ENCODE results near the gene LMOD1. TPM values are rescaled to one million over a fixed set of nuclear protein-coding genes. Genes with fewer than 3 reads are reported as not detected.
"Not testable (repeated sequence)": the region's sequence is repeated elsewhere in the genome, so short reads cannot be mapped to it uniquely, and the experiment has no call there.

The LMOD1 gene
- polyA plus RNA-seq, 1 of the 3 experiments (the other 2 are of a cell fraction) = 2.7 TPM

- no peak for TF ChIP-seq CTCF (IDR thresholded peaks at IDR 0.05)
- no peak for TF ChIP-seq GABPA (IDR thresholded peaks at IDR 0.05; ENCODE audit: low read depth)
- no peak for TF ChIP-seq MEF2A (IDR thresholded peaks at IDR 0.05; ENCODE audit: borderline replicate concordance, low read depth)
- TF ChIP-seq ZBTB33 (IDR thresholded peaks at IDR 0.05; ENCODE audit: borderline replicate concordance, low read depth) = no peak
- TF ChIP-seq IRF3 (IDR thresholded peaks at IDR 0.05; ENCODE audit: low read depth, low read length) = no peak
- TF ChIP-seq RCOR1 (IDR thresholded peaks at IDR 0.05; ENCODE audit: low read length) = no peak
Observed at GRCh38 chr1:201942129-201942495, 4.2 kb downstream of the LMOD1 start (continued).

GRCh38 chr1:201941420-201942128, 4.8 kb downstream of the LMOD1 start:
- no peaks in the 10 kb centered on the region for H3K27me3 ChIP-seq (ENCODE audit: insufficient read depth)
- H3K4me2 ChIP-seq = no peak overlapping the region
- H3K36me3 ChIP-seq (replicated peaks in 1 of 2; ENCODE audit: control insufficient read depth in 1 of 2, insufficient read depth in 2 of 2, low read length in 1 of 2) = no peaks in the 10 kb centered on the region
- peaks cover 6% of the 10 kb centered on the region for H3F3A ChIP-seq (replicated peaks; ENCODE audit: insufficient read depth)
- no peak overlapping the region for H3K4me3 ChIP-seq (ENCODE audit: low read depth in 2 of 2, low read length in 1 of 2)
- TF ChIP-seq EZH2phosphoT487 (IDR thresholded peaks at IDR 0.05; ENCODE audit: borderline replicate concordance, low read depth) = no peak
- no peak for TF ChIP-seq IRF3 (IDR thresholded peaks at IDR 0.05; ENCODE audit: low read depth, low read length)
- TF ChIP-seq NFIC (IDR thresholded peaks at IDR 0.05; ENCODE audit: borderline replicate concordance) = no peak
- TF ChIP-seq SMC3 (IDR thresholded peaks at IDR 0.05; ENCODE audit: low read depth, low read length) = no peak
- H4K20me1 ChIP-seq (ENCODE audit: insufficient read depth) = no peaks in the 10 kb centered on the region
- H3K9ac ChIP-seq = no peak overlapping the region
- H3K9me3 ChIP-seq = no peaks in the 10 kb centered on the region
- 85% methylated on average over 18 of the region's 18 CpGs for WGBS (ENCODE audit: low lambda C conversion rate)
- no peaks in the 10 kb centered on the region for H3K9me2 ChIP-seq
- ChIA-PET CTCF (interaction anchor here (1.4 kb wide), 1 partner anchor 46 kb away, joined by 4 read pairs; no protein-coding TSS in a partner anchor), POLR2A (no interaction called here)
- H2AFZ ChIP-seq (ENCODE audit: low read depth) = no peak overlapping the region
- H3K27ac ChIP-seq (ENCODE audit: low read depth in 2 of 2, low read length in 1 of 2) = no peak overlapping the region
- H3K79me2 ChIP-seq (ENCODE audit: insufficient read depth) = no peaks in the 10 kb centered on the region
- peaks cover 0 to 11% of the 10 kb centered on the region in 2 experiments; a peak in 1 of 4 replicates for H3K4me1 ChIP-seq (ENCODE audit: control insufficient read depth in 1 of 2, insufficient read depth in 2 of 2, low read depth in 1 of 2, low read length in 1 of 2)
- DNase-seq = no peak

GRCh38 chr1:201940316-201940715, 6.0 kb downstream of the LMOD1 start:
- H3K4me2 ChIP-seq; H3K27me3 ChIP-seq (ENCODE audit: insufficient read depth); H3K27ac ChIP-seq (ENCODE audit: low read depth in 2 of 2, low read length in 1 of 2); H3K36me3 ChIP-seq (replicated peaks in 1 of 2; ENCODE audit: control insufficient read depth in 1 of 2, insufficient read depth in 2 of 2, low read length in 1 of 2); H3K9me2 ChIP-seq; H4K20me1 ChIP-seq (ENCODE audit: insufficient read depth); H3K4me3 ChIP-seq (ENCODE audit: low read depth in 2 of 2, low read length in 1 of 2); H3K4me1 ChIP-seq (ENCODE audit: control insufficient read depth in 1 of 2, insufficient read depth in 2 of 2, low read depth in 1 of 2, low read length in 1 of 2); H3F3A ChIP-seq (replicated peaks; ENCODE audit: insufficient read depth); H2AFZ ChIP-seq (ENCODE audit: low read depth); H3K79me2 ChIP-seq (ENCODE audit: insufficient read depth); H3K9ac ChIP-seq; H3K9me3 ChIP-seq; DNase-seq: not testable (repeated sequence)
- CTCF ChIA-PET = interaction anchor here (0.8 to 3.8 kb wide), 2 partner anchors 15 to 44 kb away, joined by 3 to 20 read pairs; partner anchors contain the start of gene TIMM17A
- WGBS (ENCODE audit: low lambda C conversion rate) = 92% methylated on average over 10 of the region's 10 CpGs
- POLR2A ChIA-PET = interaction anchor here (0.6 kb wide), 1 partner anchor 321 kb away, joined by 3 read pairs; no protein-coding TSS in a partner anchor
